ENCODE results near the gene SHB. TPM values are rescaled to one million over a fixed set of nuclear protein-coding genes. Genes with fewer than 3 reads are reported as not detected.

Gene SHB
- total and polyA plus RNA-seq, 2 of the 13 experiments (the other 11 are each of a cell fraction or from before 2014, with no cell fraction given): 19.4 to 20.7 TPM

GRCh38 chr9:38036359-38037084 lies 32.5 kb downstream of the SHB start (continued):
- TF ChIP-seq ZBTB38 (CRISPR knock-in tag; IDR thresholded peaks at IDR 0.05): 0 out of 2 replicates have a peak, but pooled peaks have one; percentile 7
- TF ChIP-seq NR3C1 (CRISPR knock-in tag; IDR thresholded peaks at IDR 0.05): no peak
- TF ChIP-seq ESRRA (CRISPR knock-in tag; IDR thresholded peaks at IDR 0.05; ENCODE audit: low read depth): 0 out of 2 replicates have a peak, but pooled peaks have one; percentile 9
- no peak for TF ChIP-seq TBX2 (CRISPR knock-in tag; IDR thresholded peaks at IDR 0.05; ENCODE audit: borderline replicate concordance)
- TF ChIP-seq ZNF792 (CRISPR knock-in tag; IDR thresholded peaks at IDR 0.05): no peak
- peak; percentile 80 for TF ChIP-seq ZNF629 (CRISPR knock-in tag; conservative IDR thresholded peaks at IDR 0.05)

GRCh38 chr9:38035873-38036272 lies 33.2 kb downstream of the SHB start:
- H3K9me3 ChIP-seq (ENCODE audit: low read length): no peaks in the 10 kb centered on the region
- peaks cover 96% of the 10 kb centered on the region for H3K4me1 ChIP-seq (ENCODE audit: insufficient read depth, low read length)
- FAIRE-seq: no peak
- H3K27ac ChIP-seq (ENCODE audit: extremely low read length, insufficient read depth, low read length): no peak overlapping the region
- intact Hi-C loops (cut with micrococcal nuclease; ENCODE audit: unreplicated experiment) (no loop called here), in situ Hi-C loops (cut with HindIII; ENCODE audit: extremely low pct_ligation_motif_present, low pct_unique_long_range_greater_than_20kb) (no loop called here)
- peak; percentile 66 for DNase-seq (ENCODE audit: low spot score)
- peaks cover 98% of the 10 kb centered on the region for H3K79me2 ChIP-seq (ENCODE audit: insufficient read depth, low read length)
- ATAC-seq: peak; percentile 44
- H2AFZ ChIP-seq (ENCODE audit: low read length): no peak overlapping the region
- ChIA-PET POLR2A (interaction anchor here (0.8 to 2.2 kb wide), 4 partner anchors 11 to 28 kb away, joined by 3 to 11 read pairs (median 6); no protein-coding TSS in a partner anchor), CTCF (ENCODE audit: low intra/inter-chr PET ratio, low total read pairs) (no interaction called here)
- BruUV-seq (replicated peaks): no TSS peak
- peaks cover 29% of the 10 kb centered on the region for H4K20me1 ChIP-seq (ENCODE audit: insufficient read depth, low read length)
- H3K9ac ChIP-seq (ENCODE audit: insufficient read depth, low read depth, low read length): no peak overlapping the region
- no peak overlapping the region for H3K4me3 ChIP-seq (replicated peaks in 1 of 3; ENCODE audit: insufficient read depth in 1 of 3, low read depth in 2 of 3, low read length in 3 of 3)
- no peaks in the 10 kb centered on the region for H3K27me3 ChIP-seq (ENCODE audit: control insufficient read depth in 1 of 2, insufficient read depth in 2 of 2, low read length in 2 of 2)
- 74% methylated on average over 8 of the region's 8 CpGs for WGBS (ENCODE audit: low lambda C conversion rate)
- peaks cover 7 to 19% of the 10 kb centered on the region in 2 experiments for H3K36me3 ChIP-seq (replicated peaks in 1 of 2; ENCODE audit: control insufficient read depth in 1 of 2, insufficient read depth in 2 of 2, low read length in 2 of 2)
- H3K4me2 ChIP-seq (ENCODE audit: low read depth, low read length): no peak overlapping the region
- TF ChIP-seq KLF11 (CRISPR knock-in tag; IDR thresholded peaks at IDR 0.05): no peak
- no peak for TF ChIP-seq FOXA1 (IDR thresholded peaks at IDR 0.05)
- no peak for TF ChIP-seq FOXA1 (CRISPR knock-in tag; IDR thresholded peaks at IDR 0.05)
- no peak for TF ChIP-seq SNAI1 (CRISPR knock-in tag; IDR thresholded peaks at IDR 0.05; ENCODE audit: borderline replicate concordance)
- TF ChIP-seq EP300 (IDR thresholded peaks at IDR 0.05; ENCODE audit: low read depth in 2 of 2, low read length in 2 of 2): peak in 1 of 2 experiments; percentile 52; a peak in 1 of 4 replicates
- TF ChIP-seq EP300 (CRISPR knock-in tag; IDR thresholded peaks at IDR 0.05; ENCODE audit: borderline replicate concordance): no peak; the same call in 1 of the 2 replicates
- peak; percentile 23 to 37; a peak in 2 of 4 replicates for TF ChIP-seq POLR2A (IDR thresholded peaks at IDR 0.05; ENCODE audit: insufficient read depth in 1 of 2, low read depth in 2 of 2, low read length in 2 of 2)
- TF ChIP-seq, protein P1, sequence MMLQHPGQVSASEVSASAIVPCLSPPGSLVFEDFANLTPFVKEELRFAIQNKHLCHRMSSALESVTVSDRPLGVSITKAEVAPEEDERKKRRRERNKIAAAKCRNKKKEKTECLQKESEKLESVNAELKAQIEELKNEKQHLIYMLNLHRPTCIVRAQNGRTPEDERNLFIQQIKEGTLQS (CRISPR knock-in tag; IDR thresholded peaks at IDR 0.05): peak; percentile 62; the same call in 1 of the 2 replicates
- TF ChIP-seq ZNF678 (CRISPR knock-in tag; IDR thresholded peaks at IDR 0.05): no peak
- TF ChIP-seq MTF1 (CRISPR knock-in tag; IDR thresholded peaks at IDR 0.05): no peak
- TF ChIP-seq ZNF577 (CRISPR knock-in tag; IDR thresholded peaks at IDR 0.05; ENCODE audit: borderline replicate concordance, low read depth): no peak
- no peak for TF ChIP-seq KMT2B (CRISPR knock-in tag; IDR thresholded peaks at IDR 0.05)
- TF ChIP-seq ZNF160 (CRISPR knock-in tag; IDR thresholded peaks at IDR 0.05): no peak
- TF ChIP-seq FOXA3 (CRISPR knock-in tag; IDR thresholded peaks at IDR 0.05): 0 out of 2 replicates have a peak, but pooled peaks have one; percentile 14
- TF ChIP-seq HMGA1 (CRISPR knock-in tag; conservative IDR thresholded peaks at IDR 0.05): no peak
- no peak for TF ChIP-seq STAT6 (CRISPR knock-in tag; IDR thresholded peaks at IDR 0.05; ENCODE audit: borderline replicate concordance)
- TF ChIP-seq JARID2 (CRISPR knock-in tag; IDR thresholded peaks at IDR 0.05; ENCODE audit: insufficient replicate concordance): no peak
- TF ChIP-seq ZNF232 (CRISPR knock-in tag; IDR thresholded peaks at IDR 0.05; ENCODE audit: borderline replicate concordance): no peak

Data from HepG2 (cell line).